Thymus (tissue), 14 donors: Measurements from ENCODE around the gene SLC35A1. TPM values are rescaled to one million over a fixed set of nuclear protein-coding genes. Genes with fewer than 3 reads are reported as not detected.

ENCODE experiments used
- DNase-seq, 9 donors: peaks; one replicate each; pipeline ENCODE4 v3.0.0-alpha.2; 2013; ENCODE audit warnings: low spot score in 9 of 9, low read depth in 6 of 9, missing footprints in 1 of 9
- H3K27ac ChIP-seq, 2 donors: one replicate each; pipeline ENCODE4 v1.5.1; 2013; ENCODE audit warnings: control low read depth in 1 of 2, low read depth in 1 of 2, low read length in 1 of 2, mild to moderate bottlenecking in 1 of 2, moderate library complexity in 1 of 2
- H3K27me3 ChIP-seq, 2 donors: one replicate each; pipeline ENCODE4 v1.5.1; 2013; ENCODE audit warnings: low read length in 1 of 2; ENCODE audit not compliant: control insufficient read depth in 2 of 2, insufficient read depth in 1 of 2
- H3K36me3 ChIP-seq, 2 donors: one replicate each; pipeline ENCODE4 v1.5.1; 2013; ENCODE audit warnings: low read length in 1 of 2, mild to moderate bottlenecking in 1 of 2, moderate library complexity in 1 of 2; ENCODE audit not compliant: control insufficient read depth in 2 of 2, insufficient read depth in 2 of 2
- H3K4me1 ChIP-seq, 2 donors: one replicate each; pipeline ENCODE4 v1.5.1; 2013; ENCODE audit warnings: low read length in 2 of 2; ENCODE audit not compliant: control insufficient read depth in 2 of 2, insufficient read depth in 2 of 2
- H3K4me3 ChIP-seq, 2 donors: one replicate each; pipeline ENCODE4 v1.5.1; 2013; ENCODE audit warnings: low read length in 2 of 2, control low read depth in 1 of 2, mild to moderate bottlenecking in 1 of 2
- H3K9me3 ChIP-seq, 2 donors: one replicate each; pipeline ENCODE4 v1.5.1; 2013; ENCODE audit warnings: low read length in 1 of 2, mild to moderate bottlenecking in 1 of 2; ENCODE audit not compliant: control insufficient read depth in 2 of 2, insufficient read depth in 1 of 2
- WGBS: extraction: QIAGEN DNeasy Blood & Tissue Kit; methylation state at CpG from one replicate; pipeline ENCODE4 v1.1.7; 2013; 5-methylcytosine and 5-hydroxymethylcytosine counted together
- long read RNA-seq, 10 donors: transcript quantifications; one replicate each; lab custom pipeline, GENCODE V29; 2026
- polyA plus RNA-seq: library from polyadenylated mRNA; stranded (reverse); fragments of 200-250 nt; gene quantifications from one replicate; pipeline ENCODE4 v1.2.3, GENCODE V29; 2013
- total RNA-seq: library from RNA; stranded (reverse); fragments of 120-200 nt; gene quantifications from one replicate; pipeline ENCODE4 v1.2.4, GENCODE V29; 2013
- donor health status: healthy.

Gene SLC35A1, protein sequence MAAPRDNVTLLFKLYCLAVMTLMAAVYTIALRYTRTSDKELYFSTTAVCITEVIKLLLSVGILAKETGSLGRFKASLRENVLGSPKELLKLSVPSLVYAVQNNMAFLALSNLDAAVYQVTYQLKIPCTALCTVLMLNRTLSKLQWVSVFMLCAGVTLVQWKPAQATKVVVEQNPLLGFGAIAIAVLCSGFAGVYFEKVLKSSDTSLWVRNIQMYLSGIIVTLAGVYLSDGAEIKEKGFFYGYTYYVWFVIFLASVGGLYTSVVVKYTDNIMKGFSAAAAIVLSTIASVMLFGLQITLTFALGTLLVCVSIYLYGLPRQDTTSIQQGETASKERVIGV
- total RNA-seq (22.8 TPM), polyA plus RNA-seq (23.1 TPM)
- long read RNA-seq, donor 1 = 0 reads
- long read RNA-seq, donor 2 = 0 reads
- long read RNA-seq, donor 3, transcript SLC35A1-201 (8 exons, 1,851 nt) = major isoform, 6 of 6 reads
- long read RNA-seq, donor 3, partial matches to known transcripts = 0 of 6 reads
- long read RNA-seq, donor 3, other reads (novel, unspliced or antisense) = 0 of 6 reads
- long read RNA-seq, donor 4, partial matches to known transcripts = 0 of 3 reads
- long read RNA-seq, donor 4, other reads (novel, unspliced or antisense) = 0 of 3 reads
- long read RNA-seq, donor 5, transcript SLC35A1-201 (8 exons, 1,851 nt) = major isoform, 8 of 20 reads
- long read RNA-seq, donor 5, partial matches to known transcripts = 11 of 20 reads
- long read RNA-seq, donor 5, other reads (novel, unspliced or antisense) = 0 of 20 reads
- long read RNA-seq, donor 6, transcript SLC35A1-201 (8 exons, 1,851 nt) = major isoform, 8 of 8 reads
- long read RNA-seq, donor 6, partial matches to known transcripts = 0 of 8 reads
- long read RNA-seq, donor 6, other reads (novel, unspliced or antisense) = 0 of 8 reads
- long read RNA-seq, donor 7, transcript SLC35A1-201 (8 exons, 1,851 nt) = major isoform, 6 of 6 reads
- long read RNA-seq, donor 7, partial matches to known transcripts = 0 of 6 reads
- long read RNA-seq, donor 7, other reads (novel, unspliced or antisense) = 0 of 6 reads
- long read RNA-seq, donor 8 = 0 reads
- long read RNA-seq, donor 9, transcript SLC35A1-201 (8 exons, 1,851 nt) = major isoform, 7 of 7 reads
- long read RNA-seq, donor 9, partial matches to known transcripts = 0 of 7 reads
- long read RNA-seq, donor 9, other reads (novel, unspliced or antisense) = 0 of 7 reads
- long read RNA-seq, donor 10, transcript SLC35A1-201 (8 exons, 1,851 nt) = major isoform, 8 of 8 reads
- long read RNA-seq, donor 10, partial matches to known transcripts = 0 of 8 reads
- long read RNA-seq, donor 10, other reads (novel, unspliced or antisense) = 0 of 8 reads

DNA sequence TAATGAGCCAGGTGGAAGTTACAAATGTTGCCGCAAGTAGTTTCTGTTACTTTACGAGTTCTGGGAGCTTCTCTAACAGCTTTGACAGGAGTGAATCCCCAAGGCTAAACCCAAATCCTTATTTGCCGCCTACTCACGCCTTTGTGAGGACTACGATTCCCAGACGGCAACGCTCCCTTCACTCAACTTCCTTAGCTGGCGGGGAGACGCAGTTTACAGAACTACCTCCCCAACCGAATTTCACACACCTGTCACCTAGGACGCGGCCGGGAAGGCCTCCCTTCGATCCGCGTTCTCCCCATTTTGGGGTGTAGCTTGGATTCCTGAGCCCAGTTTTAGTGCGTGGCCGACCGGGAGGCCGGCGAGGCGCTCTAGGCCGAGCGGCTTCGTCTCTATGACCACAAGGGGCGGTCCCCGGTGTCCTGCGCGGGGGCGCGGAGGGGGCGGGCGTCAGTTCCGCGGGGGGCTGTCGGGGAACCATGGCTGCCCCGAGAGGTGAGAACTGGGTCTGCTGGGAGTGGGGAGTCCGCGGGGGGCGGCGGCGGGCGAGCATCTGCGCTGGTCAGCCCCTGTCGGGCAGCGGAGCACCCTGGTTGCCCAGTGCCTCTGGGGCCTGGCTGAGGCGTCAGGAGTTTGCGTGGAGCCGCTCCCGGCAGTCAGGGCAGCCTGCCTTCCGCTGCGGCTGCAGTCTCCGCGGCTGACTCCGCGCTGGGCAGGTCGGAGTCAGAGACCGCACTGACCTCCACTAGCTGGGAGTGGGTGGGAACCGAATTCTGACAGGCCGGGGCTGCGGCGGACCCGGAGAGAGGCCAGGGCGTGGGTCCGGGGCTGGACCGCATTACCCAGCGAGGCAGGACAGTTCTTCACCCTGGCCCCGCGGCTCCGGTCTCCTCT is at the start of gene SLC35A1:
SLC35A1 (plus strand) TSS at position 450 of the 894 bp plus-strand sequence; CDS start at position 480, 30 bp downstream.
- under 1% methylated on average over 70 of the region's 70 CpGs for WGBS
- H3K27ac ChIP-seq = peak within 1 kb of the TSS; percentile 81 to 88
- no peaks in the 10 kb centered on the region for H3K36me3 ChIP-seq
- H3K9me3 ChIP-seq = no peaks in the 10 kb centered on the region
- peak; percentile 66 to 92 (median 82) for DNase-seq
- peak within 1 kb of the TSS; percentile 79 to 88 for H3K4me3 ChIP-seq
- peaks cover 3 to 6% of the 10 kb centered on the region in 2 donors for H3K4me1 ChIP-seq
- H3K27me3 ChIP-seq = peaks cover 0 to 1% of the 10 kb centered on the region in 2 donors

GRCh38 chr6:87426789-87427188 is 46.0 kb upstream of the SLC35A1 start:
- no peak overlapping the region for H3K4me3 ChIP-seq
- H3K27me3 ChIP-seq = no peaks in the 10 kb centered on the region
- DNase-seq = no peak
- no peaks in the 10 kb centered on the region for H3K36me3 ChIP-seq
- WGBS = 98% methylated on average over 4 of the region's 4 CpGs
- no peaks in the 10 kb centered on the region for H3K4me1 ChIP-seq
- H3K27ac ChIP-seq = no peak overlapping the region
- no peaks in the 10 kb centered on the region for H3K9me3 ChIP-seq

- no peaks in the 10 kb centered on the region for H3K27me3 ChIP-seq
- no peak overlapping the region for H3K27ac ChIP-seq
- no peak overlapping the region for H3K4me3 ChIP-seq
- H3K9me3 ChIP-seq = no peaks in the 10 kb centered on the region
- no peak for DNase-seq
- WGBS = 85% methylated on average over 3 of the region's 3 CpGs
- no peaks in the 10 kb centered on the region for H3K36me3 ChIP-seq
- no peaks in the 10 kb centered on the region for H3K4me1 ChIP-seq
Measured at GRCh38 chr6:87430499-87430898, 42.3 kb upstream of the SLC35A1 start.

- no peaks in the 10 kb centered on the region for H3K9me3 ChIP-seq
- no peaks in the 10 kb centered on the region for H3K27me3 ChIP-seq
- 94% methylated on average over 5 of the region's 5 CpGs for WGBS
- DNase-seq = no peak
- no peaks in the 10 kb centered on the region for H3K4me1 ChIP-seq
- no peaks in the 10 kb centered on the region for H3K36me3 ChIP-seq
- H3K4me3 ChIP-seq = no peak overlapping the region
- no peak overlapping the region for H3K27ac ChIP-seq
Measured at GRCh38 chr6:87431263-87431662, 41.5 kb upstream of the SLC35A1 start.

GRCh38 chr6:87436435-87436834 is 36.3 kb upstream of the SLC35A1 start:
- Histone ChIP-seq H3K27me3 (no peaks in the 10 kb centered on the region), H3K4me3 (no peak overlapping the region), H3K9me3 (no peaks in the 10 kb centered on the region), H3K27ac (no peak overlapping the region), H3K36me3 (no peaks in the 10 kb centered on the region), H3K4me1 (no peaks in the 10 kb centered on the region)
- 18% methylated on average over 4 of the region's 4 CpGs for WGBS
- peak; percentile 54 to 90 (median 83) for DNase-seq

DNA sequence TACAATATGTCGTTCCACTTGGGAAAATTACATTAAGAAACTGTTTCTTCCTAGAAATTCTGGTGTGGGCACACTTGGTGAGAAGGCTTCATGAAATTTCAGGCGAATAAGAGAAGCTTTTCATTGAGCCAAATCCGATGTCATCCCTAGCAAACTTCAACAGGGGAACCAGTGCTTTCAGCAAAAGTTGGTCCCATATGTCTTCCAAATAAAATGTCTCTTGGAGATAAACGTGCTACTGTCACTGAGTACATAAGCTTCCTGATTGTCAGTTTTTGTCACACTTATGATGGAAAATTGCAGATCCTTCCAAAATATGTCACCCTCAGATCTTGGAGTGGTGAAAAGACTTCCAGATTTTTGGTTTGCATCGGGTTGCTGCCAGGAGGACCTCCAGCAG is 31.1 kb upstream of the SLC35A1 start:
- WGBS = 88% methylated on average over 5 of the region's 5 CpGs
- no peaks in the 10 kb centered on the region for H3K27me3 ChIP-seq
- no peak overlapping the region for H3K27ac ChIP-seq
- no peaks in the 10 kb centered on the region for H3K9me3 ChIP-seq
- H3K36me3 ChIP-seq = no peaks in the 10 kb centered on the region
- no peaks in the 10 kb centered on the region for H3K4me1 ChIP-seq
- no peak for DNase-seq
- no peak overlapping the region for H3K4me3 ChIP-seq

GRCh38 chr6:87444362-87444761 is 28.4 kb upstream of the SLC35A1 start:
- Histone ChIP-seq H3K9me3 (no peaks in the 10 kb centered on the region), H3K4me3 (no peak overlapping the region), H3K27me3 (no peaks in the 10 kb centered on the region), H3K27ac (no peak overlapping the region), H3K36me3 (no peaks in the 10 kb centered on the region), H3K4me1 (no peaks in the 10 kb centered on the region)
- DNase-seq = no peak
- 95% methylated on average over 2 of the region's 2 CpGs for WGBS

DNA sequence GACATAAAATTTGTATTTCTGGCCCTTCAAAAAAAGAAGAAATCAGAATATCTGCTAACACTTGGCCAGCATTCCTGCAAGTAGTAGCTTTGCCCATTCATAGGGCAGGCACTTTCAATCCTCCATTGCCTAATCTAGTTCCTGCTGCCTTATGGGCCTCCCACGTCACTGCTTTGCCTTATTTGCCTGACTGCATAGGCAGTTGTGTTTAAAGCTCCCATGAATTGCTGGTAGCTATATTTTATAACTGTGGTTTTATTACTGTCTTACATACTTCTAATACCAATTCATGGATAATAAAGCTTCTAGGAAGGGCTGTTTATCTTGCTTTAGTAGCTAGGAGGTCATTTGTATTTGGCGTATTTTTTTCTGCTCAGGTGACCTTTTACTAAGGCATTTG is 7.7 kb upstream of the SLC35A1 start:
- H3K36me3 ChIP-seq = no peaks in the 10 kb centered on the region
- H3K9me3 ChIP-seq = no peaks in the 10 kb centered on the region
- 91% methylated on average over 2 of the region's 2 CpGs for WGBS
- H3K4me3 ChIP-seq = no peak overlapping the region
- no peaks in the 10 kb centered on the region for H3K4me1 ChIP-seq
- DNase-seq = no peak
- peaks cover 0 to 6% of the 10 kb centered on the region in 2 donors for H3K27me3 ChIP-seq
- no peak overlapping the region for H3K27ac ChIP-seq
